Endodermal cell (in vitro differentiated cells): Measurements from ENCODE around the gene FBXW11. TPM values are rescaled to one million over a fixed set of nuclear protein-coding genes. Genes with fewer than 3 reads are reported as not detected.

Experiments
- DNase-seq: peaks from one replicate; pipeline ENCODE4 v3.0.0-alpha.2; 2017
- H3K27ac ChIP-seq: 2 replicates; pipeline ENCODE4 v1.5.1; 2013; ENCODE audit warnings: mild to moderate bottlenecking, low read depth, low read length, moderate library complexity
- H3K27me3 ChIP-seq: 2 replicates; pipeline ENCODE4 v1.6.1; 2013; ENCODE audit warnings: mild to moderate bottlenecking, low read length, moderate library complexity; ENCODE audit not compliant: insufficient read depth, control insufficient read depth, poor library complexity, severe bottlenecking
- H3K36me3 ChIP-seq: 2 replicates; pipeline ENCODE4 v1.7.0; 2013; ENCODE audit warnings: mild to moderate bottlenecking, low read length, moderate library complexity; ENCODE audit not compliant: control insufficient read depth, insufficient read depth
- H3K4me1 ChIP-seq: one replicate; pipeline ENCODE4 v1.7.0; 2013; ENCODE audit warnings: low read length; ENCODE audit not compliant: control insufficient read depth, insufficient read depth
- H3K4me3 ChIP-seq: 2 replicates; pipeline ENCODE4 v1.5.1; 2013; ENCODE audit warnings: mild to moderate bottlenecking, low read length, moderate library complexity
- H3K9ac ChIP-seq: 2 replicates; pipeline ENCODE4 v1.6.1; 2013; ENCODE audit warnings: mild to moderate bottlenecking, low read length, moderate library complexity; ENCODE audit not compliant: poor library complexity, severe bottlenecking; ENCODE audit errors: extremely low read depth
- H3K9me3 ChIP-seq: 2 replicates; pipeline ENCODE4 v1.6.1; 2013; ENCODE audit warnings: mild to moderate bottlenecking, low read length, moderate library complexity; ENCODE audit not compliant: control insufficient read depth
- H3K27ac Mint-ChIP-seq: 2 replicates; pipeline ENCODE4 v1.8.0; 2020; ENCODE audit warnings: mixed read lengths
- H3K27me3 Mint-ChIP-seq: 2 replicates; pipeline ENCODE4 v1.8.0; 2021; ENCODE audit warnings: mild to moderate bottlenecking, mixed read lengths; ENCODE audit not compliant: insufficient read depth
- H3K36me3 Mint-ChIP-seq: 2 replicates; pipeline ENCODE4 v1.8.0; 2020; ENCODE audit warnings: low read depth, mixed read lengths
- H3K4me1 Mint-ChIP-seq: 2 replicates; pipeline ENCODE4 v1.8.0; 2020; ENCODE audit warnings: mixed read lengths
- H3K4me3 Mint-ChIP-seq: 2 replicates; pipeline ENCODE4 v1.8.0; 2020; ENCODE audit warnings: mild to moderate bottlenecking, moderate library complexity, mixed read lengths
- H3K9me3 Mint-ChIP-seq: 2 replicates; pipeline ENCODE4 v1.8.0; 2020; ENCODE audit warnings: mild to moderate bottlenecking, mixed read lengths
- CTCF ChIP-seq: fragments of 200-600 bp; sonication (generic); conservative IDR thresholded peaks from 2 replicates; pipeline ENCODE4 v1.5.0; 2021; ENCODE audit warnings: antibody characterized with exemption, mild to moderate bottlenecking
- WGBS, 2 experiments: methylation state at CpG; one replicate each; pipeline versions ENCODE4 v1.1.5 to v1.1.7; 2013; ENCODE audit warnings: missing lambda C conversion rate in 2 of 2, mixed read lengths in 1 of 2; ENCODE audit not compliant: insufficient coverage in 1 of 2, insufficient read length in 1 of 2; 5-methylcytosine and 5-hydroxymethylcytosine counted together
- total RNA-seq, 2 donors: library from RNA; stranded (reverse); fragmentation: NEBNext Ultra II Directional in 1 of 2; extraction: Animal tissue kit (Norgen Biotek cat#: 25700) in 1 of 2; gene quantifications; 2 replicates in 1 of 2; 3 replicates in 1 of 2; pipeline ENCODE4 v1.2.1, GENCODE V29; 2021

Gene FBXW11
- total RNA-seq, 2 donors from 2014 or later: 42.2 to 49.4 TPM

- H3K27me3 Mint-ChIP-seq: peaks cover 2% of the 10 kb centered on the region
- Histone ChIP-seq H3K36me3 (peaks cover 10% of the 10 kb centered on the region), H3K27ac (no peak overlapping the region), H3K4me3 (no peak overlapping the region), H3K27me3 (no peaks in the 10 kb centered on the region), H3K9ac (no peak overlapping the region), H3K4me1 (peaks cover 14% of the 10 kb centered on the region), H3K9me3 (no peaks in the 10 kb centered on the region)
- H3K4me1 Mint-ChIP-seq: peaks cover 56% of the 10 kb centered on the region
- no peak for TF ChIP-seq CTCF
- no peak overlapping the region for H3K4me3 Mint-ChIP-seq
- peaks cover 8% of the 10 kb centered on the region for H3K36me3 Mint-ChIP-seq
- H3K27ac Mint-ChIP-seq: no peak overlapping the region
- H3K9me3 Mint-ChIP-seq: no peaks in the 10 kb centered on the region
- DNase-seq: no peak
- WGBS, 2 experiments: 91 to 95% methylated on average over 3 to 4 of the region's 4 CpGs
Measured at GRCh38 chr5:171955761-171956160, 50.7 kb downstream of the FBXW11 start.

- Histone ChIP-seq H3K9me3 (no peaks in the 10 kb centered on the region), H3K27me3 (no peaks in the 10 kb centered on the region), H3K36me3 (peaks cover under 1% of the 10 kb centered on the region), H3K9ac (no peak overlapping the region), H3K4me3 (no peak overlapping the region), H3K4me1 (peaks cover 14% of the 10 kb centered on the region), H3K27ac (no peak overlapping the region)
- peaks cover 2% of the 10 kb centered on the region for H3K36me3 Mint-ChIP-seq
- H3K4me3 Mint-ChIP-seq: no peak overlapping the region
- peaks cover 2% of the 10 kb centered on the region for H3K27me3 Mint-ChIP-seq
- H3K4me1 Mint-ChIP-seq: peaks cover 56% of the 10 kb centered on the region
- no peaks in the 10 kb centered on the region for H3K9me3 Mint-ChIP-seq
- DNase-seq: no peak
- no peak overlapping the region for H3K27ac Mint-ChIP-seq
- TF ChIP-seq CTCF: no peak
- WGBS, 2 experiments: 100% methylated on average over 1 of the region's 1 CpG
Measured at GRCh38 chr5:171954721-171955120, 51.7 kb downstream of the FBXW11 start.

- Histone ChIP-seq H3K4me1 (peaks cover 14% of the 10 kb centered on the region), H3K27ac (no peak overlapping the region), H3K4me3 (peak overlapping the region; percentile 14), H3K9ac (peak overlapping the region; percentile 7), H3K9me3 (no peaks in the 10 kb centered on the region), H3K27me3 (no peaks in the 10 kb centered on the region), H3K36me3 (no peaks in the 10 kb centered on the region)
- no peaks in the 10 kb centered on the region for H3K36me3 Mint-ChIP-seq
- peak overlapping the region; percentile 80 for H3K27ac Mint-ChIP-seq
- no peak overlapping the region for H3K4me3 Mint-ChIP-seq
- TF ChIP-seq CTCF: no peak
- H3K27me3 Mint-ChIP-seq: no peaks in the 10 kb centered on the region
- H3K4me1 Mint-ChIP-seq: peaks cover 54% of the 10 kb centered on the region
- DNase-seq: no peak
- 67% methylated on average over 2 of the region's 2 CpGs; no CpG with 5 or more reads in 1 of the 2 experiments for WGBS, 2 experiments
- H3K9me3 Mint-ChIP-seq: no peaks in the 10 kb centered on the region
Measured at GRCh38 chr5:171953860-171954701, 52.4 kb downstream of the FBXW11 start.
